CD4-positive, alpha-beta T cell (primary cell): ENCODE results near the gene PAPLN. TPM values are rescaled to one million over a fixed set of nuclear protein-coding genes. Genes with fewer than 3 reads are reported as not detected.

Experiments used
- ATAC-seq: fragments of 200-7000 bp; cut with Tn5 transposase; one replicate; pipeline ENCODE4 v1.10.0; 2022; ENCODE audit warnings: mild to moderate bottlenecking; ENCODE audit not compliant: poor library complexity
- CTCF ChIA-PET: fragments of 350-600 bp; sonication (Branson Sonifier 250); formaldehyde crosslinking; loops from one replicate; lab custom pipeline; 2021; ENCODE audit warnings: antibody characterized with exemption, inconsistent platforms; lab: Charles Lee
- POLR2A ChIA-PET: fragments of 350-600 bp; sonication (Branson Sonifier 250); formaldehyde crosslinking; loops from one replicate; lab custom pipeline; 2021; ENCODE audit warnings: antibody characterized with exemption, inconsistent platforms; lab: Charles Lee
- DNase-seq, 14 experiments: peaks; one replicate each; pipeline ENCODE4 v3.0.0-alpha.2; 2013 to 2020; ENCODE audit warnings: mixed read lengths in 2 of 14
- H3K27ac ChIP-seq, 2 donors: one replicate each; pipeline versions ENCODE4 v1.5.1 to v1.7.0; 2013; ENCODE audit warnings: low read length in 2 of 2, low read depth in 1 of 2, mild to moderate bottlenecking in 1 of 2
- H3K27me3 ChIP-seq, 2 experiments: 1 replicate in 1 of 2; 2 replicates in 1 of 2; pipeline versions ENCODE4 v1.6.1 to v1.7.0; 2013; ENCODE audit warnings: low read length in 2 of 2, control low read depth in 1 of 2, mild to moderate bottlenecking in 1 of 2, moderate library complexity in 1 of 2; ENCODE audit not compliant: insufficient read depth in 2 of 2, control insufficient read depth in 1 of 2
- H3K36me3 ChIP-seq: one replicate; pipeline ENCODE4 v1.6.1; 2013; ENCODE audit warnings: low read length, control low read depth; ENCODE audit not compliant: insufficient read depth
- H3K4me1 ChIP-seq: one replicate; pipeline ENCODE4 v1.6.1; 2013; ENCODE audit warnings: low read length, control low read depth; ENCODE audit not compliant: insufficient read depth
- H3K4me3 ChIP-seq: one replicate; pipeline ENCODE4 v1.5.1; 2013; ENCODE audit warnings: mild to moderate bottlenecking, low read length, moderate library complexity
- H3K9me3 ChIP-seq, 2 experiments: 1 replicate in 1 of 2; 2 replicates in 1 of 2; pipeline versions ENCODE4 v1.6.1 to v1.7.0; 2013; ENCODE audit warnings: low read length in 2 of 2, mild to moderate bottlenecking in 2 of 2, control low read depth in 1 of 2, moderate library complexity in 1 of 2; ENCODE audit not compliant: control insufficient read depth in 1 of 2, insufficient read depth in 1 of 2
- H3K27ac Mint-ChIP-seq: one replicate; pipeline ENCODE4 v1.8.0; 2020; ENCODE audit warnings: mixed read lengths
- H3K27me3 Mint-ChIP-seq: one replicate; pipeline ENCODE4 v1.8.0; 2021; ENCODE audit warnings: mixed read lengths
- H3K36me3 Mint-ChIP-seq: one replicate; pipeline ENCODE4 v1.8.0; 2021; ENCODE audit warnings: low read depth, mixed read lengths
- H3K4me1 Mint-ChIP-seq: one replicate; pipeline ENCODE4 v1.8.0; 2021; ENCODE audit warnings: low read depth, mixed read lengths
- H3K4me3 Mint-ChIP-seq: one replicate; pipeline ENCODE4 v1.8.0; 2020; ENCODE audit warnings: mild to moderate bottlenecking, mixed read lengths
- H3K9me3 Mint-ChIP-seq: one replicate; pipeline ENCODE4 v1.8.0; 2020; ENCODE audit warnings: mixed read lengths
- CTCF ChIP-seq: fragments of 200-600 bp; IDR thresholded peaks from one replicate; pipeline ENCODE4 v1.8.0; 2022; ENCODE audit warnings: antibody characterized with exemption, mild to moderate bottlenecking
- intact Hi-C, 2 experiments: fragments of 100-400 bp; cut with DNase I in 1 of 2; cut with micrococcal nuclease in 1 of 2; formaldehyde crosslinking; loops; one replicate each; pipeline versions ENCODE4 v1.15.1 to v1.9.0; 2023 to 2025; cut with DNase I, micrococcal nuclease
- total RNA-seq, 174 experiments: library from RNA in 2 of 174; stranded (reverse) in 2 of 174; gene quantifications; one replicate each; pipeline ENCODE4 v1.2.3 and lab custom pipeline; 2021 to 2026

PAPLN gene
- total RNA-seq, 2 experiments from 2014 or later: 0.05 to 0.14 TPM

- POLR2A ChIA-PET: no interaction called here
Measured at GRCh38 chr14:73236752-73237218, 521 bp upstream of the PAPLN start.

GRCh38 chr14:73237786-73238423, 599 bp downstream of the PAPLN start:
- H3K4me3 ChIP-seq: no peak overlapping the region
- Mint-ChIP-seq H3K4me3 (no peak overlapping the region), H3K9me3 (no peaks in the 10 kb centered on the region), H3K4me1 (peaks cover 6% of the 10 kb centered on the region), H3K36me3 (no peaks in the 10 kb centered on the region), H3K27ac (no peak overlapping the region), H3K27me3 (peaks cover 83% of the 10 kb centered on the region)
- peaks cover 0 to 11% of the 10 kb centered on the region in 2 experiments for H3K9me3 ChIP-seq
- no peaks in the 10 kb centered on the region for H3K36me3 ChIP-seq
- DNase-seq: no peak
- H3K27ac ChIP-seq: no peak overlapping the region
- intact Hi-C loops: no loop called here
- peaks cover 18% of the 10 kb centered on the region for H3K4me1 ChIP-seq
- TF ChIP-seq CTCF: no peak
- H3K27me3 ChIP-seq: peaks cover 70 to 78% of the 10 kb centered on the region in 2 experiments
- no peak for ATAC-seq
- ChIA-PET POLR2A (no interaction called here), CTCF (no interaction called here)

More at GRCh38 chr14:73236752-73237218, 521 bp upstream of the PAPLN start:
- H3K27me3 ChIP-seq: peaks cover 68 to 74% of the 10 kb centered on the region in 2 experiments
- peaks cover 0 to 11% of the 10 kb centered on the region in 2 experiments for H3K9me3 ChIP-seq
- no peaks in the 10 kb centered on the region for H3K36me3 ChIP-seq
- no peak for DNase-seq
- no peaks in the 10 kb centered on the region for H3K9me3 Mint-ChIP-seq
- H3K27ac ChIP-seq: no peak overlapping the region
- no peak for TF ChIP-seq CTCF
- intact Hi-C loops: no loop called here
- H3K36me3 Mint-ChIP-seq: no peaks in the 10 kb centered on the region
- peaks cover 72% of the 10 kb centered on the region for H3K27me3 Mint-ChIP-seq
- H3K4me3 Mint-ChIP-seq: peak overlapping the region; percentile 34
- CTCF ChIA-PET: no interaction called here
- H3K27ac Mint-ChIP-seq: no peak overlapping the region
- peaks cover 6% of the 10 kb centered on the region for H3K4me1 Mint-ChIP-seq
- no peak overlapping the region for H3K4me3 ChIP-seq
- H3K4me1 ChIP-seq: peaks cover 18% of the 10 kb centered on the region
- no peak for ATAC-seq

- Histone ChIP-seq H3K9me3 (peaks cover 0 to 11% of the 10 kb centered on the region in 2 experiments), H3K36me3 (no peaks in the 10 kb centered on the region), H3K4me1 (peaks cover 18% of the 10 kb centered on the region), H3K27ac (no peak overlapping the region), H3K4me3 (no peak overlapping the region), H3K27me3 (peaks cover 69 to 74% of the 10 kb centered on the region in 2 experiments)
- ATAC-seq (no peak), DNase-seq (no peak)
- ChIA-PET CTCF (no interaction called here), POLR2A (no interaction called here)
- no peak for TF ChIP-seq CTCF
- Mint-ChIP-seq H3K9me3 (no peaks in the 10 kb centered on the region), H3K27me3 (peaks cover 87% of the 10 kb centered on the region), H3K4me1 (peaks cover 6% of the 10 kb centered on the region), H3K27ac (no peak overlapping the region), H3K36me3 (no peaks in the 10 kb centered on the region), H3K4me3 (no peak overlapping the region)
- intact Hi-C loops: no loop called here
Measured at GRCh38 chr14:73238424-73238852, 1.1 kb downstream of the PAPLN start.
